Uterus (tissue), 4 donors: ENCODE measurements around the gene AKR7A2. TPM values are rescaled to one million over a fixed set of nuclear protein-coding genes. Genes with fewer than 3 reads are reported as not detected.

Source experiments
- DNase-seq, 2 donors: peaks; one replicate each; pipeline ENCODE4 v3.0.0-alpha.2; 2019 to 2020
- H3K27ac ChIP-seq, 2 donors: fragments of 200-600 bp; sonication (generic); 1 replicate in 1 of 2; 2 replicates in 1 of 2; pipeline ENCODE4 v1.5.1; 2016 to 2018
- H3K27me3 ChIP-seq, 2 donors: fragments of 200-600 bp; sonication (generic); one replicate each; pipeline ENCODE4 v1.5.1; 2018 to 2019; ENCODE audit warnings: control low read depth in 1 of 2
- H3K36me3 ChIP-seq, 2 donors: fragments of 200-600 bp; sonication (generic); one replicate each; pipeline ENCODE4 v1.5.1; 2019; ENCODE audit warnings: control low read depth in 1 of 2
- H3K4me1 ChIP-seq, 2 donors: fragments of 200-600 bp; sonication (generic); one replicate each; pipeline ENCODE4 v1.5.1; 2018 to 2019; ENCODE audit warnings: control low read depth in 1 of 2
- H3K4me3 ChIP-seq, 2 donors: fragments of 200-600 bp; sonication (generic); 1 replicate in 1 of 2; 2 replicates in 1 of 2; pipeline ENCODE4 v1.5.1; 2018 to 2019; ENCODE audit warnings: mild to moderate bottlenecking in 1 of 2
- H3K9me3 ChIP-seq, 2 donors: fragments of 200-600 bp; sonication (generic); one replicate each; pipeline ENCODE4 v1.5.1; 2019; ENCODE audit warnings: control low read depth in 1 of 2
- POLR2A ChIP-seq, 2 donors: fragments of 450-650 bp; IDR thresholded peaks; one replicate each; pipeline ENCODE4 v1.6.1; 2016; ENCODE audit warnings: antibody characterized with exemption in 2 of 2, mild to moderate bottlenecking in 1 of 2, moderate library complexity in 1 of 2
- intact Hi-C: fragments of 100-400 bp; cut with DNase I; formaldehyde crosslinking; loops from one replicate; pipeline ENCODE4 v1.15.1; 2023; ENCODE audit warnings: low total_unique reads
- total RNA-seq, 4 donors: library from RNA; depleted of rRNA in 3 of 4; stranded (reverse); fragments of >200 nt in 3 of 4; gene quantifications; one replicate each; pipeline versions ENCODE4 v1.1.0 to v1.2.4, GENCODE V29; 2014 to 2023
- TF ChIP-seq, protein P1 (sequence below), 4 experiments: fragments of 200-600 bp in 2 of 4; fragments of 450-650 bp in 2 of 4; sonication (generic) in 2 of 4; IDR thresholded peaks; one replicate each; pipeline ENCODE4 v1.5.1; 2016 to 2019; ENCODE audit warnings: antibody characterized with exemption in 4 of 4, mild to moderate bottlenecking in 2 of 4, moderate library complexity in 1 of 4
- donor health status: DM: yes; HTN: yes; CAD: no.

Gene AKR7A2
- total RNA-seq, 4 donors from 2014 or later: 5.6 to 108 (median 33.6) TPM

DNA sequence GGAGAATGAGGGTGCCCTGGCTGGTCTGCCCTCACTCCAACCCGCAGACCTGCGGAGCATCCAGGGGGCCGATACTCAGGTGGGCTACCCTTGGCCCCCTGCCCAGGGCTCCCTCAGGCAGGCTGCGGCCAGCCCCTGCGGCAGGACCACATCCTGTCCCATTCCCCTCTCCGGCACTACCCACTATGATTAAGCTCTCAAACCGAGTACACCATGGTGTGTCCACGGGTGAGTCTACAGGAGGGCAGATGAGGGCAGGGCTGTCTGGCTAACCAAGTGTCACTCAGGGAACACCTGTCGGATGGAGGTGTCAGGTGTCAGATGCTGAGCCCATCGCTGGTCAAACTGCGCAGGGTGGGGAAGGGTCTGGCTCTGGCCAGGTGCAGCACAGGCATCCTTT is 47.4 kb upstream of the AKR7A2 start:
- peaks cover 13% of the 10 kb centered on the region in 2 donors for H3K4me1 ChIP-seq

GRCh38 chr1:19358710-19359109 is 46.8 kb upstream of the AKR7A2 start:
- no peak for TF ChIP-seq POLR2A (IDR thresholded peaks at IDR 0.05)
- TF ChIP-seq, protein P1, sequence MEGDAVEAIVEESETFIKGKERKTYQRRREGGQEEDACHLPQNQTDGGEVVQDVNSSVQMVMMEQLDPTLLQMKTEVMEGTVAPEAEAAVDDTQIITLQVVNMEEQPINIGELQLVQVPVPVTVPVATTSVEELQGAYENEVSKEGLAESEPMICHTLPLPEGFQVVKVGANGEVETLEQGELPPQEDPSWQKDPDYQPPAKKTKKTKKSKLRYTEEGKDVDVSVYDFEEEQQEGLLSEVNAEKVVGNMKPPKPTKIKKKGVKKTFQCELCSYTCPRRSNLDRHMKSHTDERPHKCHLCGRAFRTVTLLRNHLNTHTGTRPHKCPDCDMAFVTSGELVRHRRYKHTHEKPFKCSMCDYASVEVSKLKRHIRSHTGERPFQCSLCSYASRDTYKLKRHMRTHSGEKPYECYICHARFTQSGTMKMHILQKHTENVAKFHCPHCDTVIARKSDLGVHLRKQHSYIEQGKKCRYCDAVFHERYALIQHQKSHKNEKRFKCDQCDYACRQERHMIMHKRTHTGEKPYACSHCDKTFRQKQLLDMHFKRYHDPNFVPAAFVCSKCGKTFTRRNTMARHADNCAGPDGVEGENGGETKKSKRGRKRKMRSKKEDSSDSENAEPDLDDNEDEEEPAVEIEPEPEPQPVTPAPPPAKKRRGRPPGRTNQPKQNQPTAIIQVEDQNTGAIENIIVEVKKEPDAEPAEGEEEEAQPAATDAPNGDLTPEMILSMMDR (IDR thresholded peaks at IDR 0.05): no peak
- Histone ChIP-seq H3K4me3 (no peak overlapping the region), H3K27ac (no peak overlapping the region), H3K27me3 (no peaks in the 10 kb centered on the region), H3K36me3 (no peaks in the 10 kb centered on the region), H3K4me1 (peaks cover 6 to 13% of the 10 kb centered on the region in 2 donors), H3K9me3 (no peaks in the 10 kb centered on the region)
- DNase-seq: no peak
- intact Hi-C loops: no loop called here

More for the DNA sequence above, 47.4 kb upstream of the AKR7A2 start:
- Histone ChIP-seq H3K27ac (peak overlapping the region; percentile 52 to 55), H3K4me3 (no peak overlapping the region), H3K36me3 (no peaks in the 10 kb centered on the region), H3K9me3 (no peaks in the 10 kb centered on the region), H3K27me3 (no peaks in the 10 kb centered on the region)
- no peak for TF ChIP-seq POLR2A (IDR thresholded peaks at IDR 0.05)
- TF ChIP-seq, protein P1 (IDR thresholded peaks at IDR 0.05): no peak
- intact Hi-C loops: no loop called here
- no peak for DNase-seq

GRCh38 chr1:19357299-19357986 is 45.5 kb upstream of the AKR7A2 start:
- Histone ChIP-seq H3K36me3 (no peaks in the 10 kb centered on the region), H3K9me3 (no peaks in the 10 kb centered on the region), H3K4me1 (peaks cover 4 to 13% of the 10 kb centered on the region in 2 donors), H3K4me3 (no peak overlapping the region), H3K27me3 (no peaks in the 10 kb centered on the region), H3K27ac (no peak overlapping the region)
- no peak for DNase-seq
- no peak for TF ChIP-seq POLR2A (IDR thresholded peaks at IDR 0.05)
- TF ChIP-seq, protein P1 (IDR thresholded peaks at IDR 0.05): no peak
- intact Hi-C loops: no loop called here

- TF ChIP-seq POLR2A (IDR thresholded peaks at IDR 0.05): no peak
- TF ChIP-seq, protein P1 (IDR thresholded peaks at IDR 0.05): no peak
- Histone ChIP-seq H3K27ac (no peak overlapping the region), H3K36me3 (no peaks in the 10 kb centered on the region), H3K4me1 (peaks cover 4 to 6% of the 10 kb centered on the region in 2 donors), H3K27me3 (no peaks in the 10 kb centered on the region), H3K4me3 (no peak overlapping the region), H3K9me3 (no peaks in the 10 kb centered on the region)
- intact Hi-C loops: no loop called here
- no peak for DNase-seq
Measured at GRCh38 chr1:19356266-19356665, 44.3 kb upstream of the AKR7A2 start.

GRCh38 chr1:19354531-19354981 is 42.6 kb upstream of the AKR7A2 start:
- H3K36me3 ChIP-seq: no peaks in the 10 kb centered on the region
- intact Hi-C loops: no loop called here
- no peak for DNase-seq
- no peaks in the 10 kb centered on the region for H3K27me3 ChIP-seq
- no peak for TF ChIP-seq POLR2A (IDR thresholded peaks at IDR 0.05)
- TF ChIP-seq, protein P1 (IDR thresholded peaks at IDR 0.05): no peak
- no peak overlapping the region for H3K4me3 ChIP-seq
- H3K27ac ChIP-seq: peak overlapping the region; percentile 30 to 74
- no peaks in the 10 kb centered on the region for H3K4me1 ChIP-seq
- no peaks in the 10 kb centered on the region for H3K9me3 ChIP-seq
